K562 (cell line): ENCODE results near the gene SLC19A3. TPM values are rescaled to one million over a fixed set of nuclear protein-coding genes. Genes with fewer than 3 reads are reported as not detected.

Experiments
- ARID4B ChIP-seq: sonication (generic); formaldehyde crosslinking; IDR thresholded peaks from 2 replicates; pipeline ENCODE4 v1.8.0; 2022; ENCODE audit warnings: mild to moderate bottlenecking, missing genetic modification reagents
- KAT8 ChIP-seq: fragments of 450-650 bp; IDR thresholded peaks from 2 replicates; pipeline ENCODE4 v1.6.1; 2016; ENCODE audit warnings: low read depth, mild to moderate bottlenecking
- MAZ ChIP-seq, 2 experiments: fragments of 450-650 bp in 1 of 2; sonication (generic) in 1 of 2; formaldehyde crosslinking; IDR thresholded peaks in 1 of 2; conservative IDR thresholded peaks in 1 of 2; 2 replicates each; pipeline versions ENCODE4 v1.4.0 to v1.5.0; 2020; ENCODE audit warnings: mild to moderate bottlenecking in 1 of 2, missing genetic modification reagents in 1 of 2
- PTRF ChIP-seq: fragments of 450-650 bp; IDR thresholded peaks from 2 replicates; pipeline ENCODE4 v1.6.1; 2016; ENCODE audit warnings: mild to moderate bottlenecking, missing genetic modification characterization, missing compliant biosample characterization
- TSC22D4 ChIP-seq: fragments of 450-650 bp; IDR thresholded peaks from 2 replicates; pipeline ENCODE4 v1.6.1; 2016; ENCODE audit warnings: missing genetic modification characterization, missing biosample characterization, control low read depth
- ZNF583 ChIP-seq: fragments of 250-450 bp; sonication (Bioruptor Pico); IDR thresholded peaks from 2 replicates; pipeline ENCODE4 v1.4.0; 2020
- ZNF707 ChIP-seq: fragments of 250-450 bp; sonication (Bioruptor Pico); conservative IDR thresholded peaks from 2 replicates; pipeline ENCODE4 v1.8.0; 2022; ENCODE audit warnings: inconsistent platforms, mild to moderate bottlenecking, moderate library complexity
- polyA plus RNA-seq, 8 experiments: library from polyadenylated mRNA; depleted of rRNA in 4 of 8; stranded (reverse) in 5 of 8; unstranded in 3 of 8; fragments of >200 nt; fragmentation: Nextera tagmentation in 2 of 8; fragmentation: Illumina TruSeq in 1 of 8; extraction: Ambion mirVana in 2 of 8; extraction: Trizol in 1 of 8; gene quantifications; 2 replicates each; pipeline versions ENCODE4 v1.2.1 to v1.2.3, GENCODE V29; 2011 to 2014; ENCODE audit warnings: inconsistent platforms in 1 of 8, missing spikeins in 1 of 8
- total RNA-seq, 7 experiments: library from RNA; depleted of rRNA in 6 of 7; stranded (reverse); fragments of >200 nt in 6 of 7; fragmentation: Illumina TruSeq in 2 of 7; extraction: Trizol in 2 of 7; gene quantifications; 2 replicates each; pipeline versions ENCODE4 v1.2.1 to v1.2.3, GENCODE V29; 2011 to 2021; ENCODE audit warnings: low replicate concordance in 1 of 7

SLC19A3 gene
- total and polyA plus RNA-seq, 9 of the 15 experiments (the other 6 are each of a cell fraction or from before 2014, with no cell fraction given) = not detected

GRCh38 chr2:227653419-227653818, 64.4 kb downstream of the SLC19A3 start (continued):
- no peak for TF ChIP-seq ZNF583 (CRISPR knock-in tag)
- TF ChIP-seq PTRF (tag) = no peak
- no peak for TF ChIP-seq TSC22D4 (tag)
- TF ChIP-seq MAZ (CRISPR knock-in tag; conservative IDR thresholded peaks at IDR 0.05 in 1 of 2, IDR thresholded peaks at IDR 0.05 in 1 of 2) = no peak
- TF ChIP-seq ARID4B (CRISPR knock-in tag) = no peak
- no peak for TF ChIP-seq ZNF707 (CRISPR knock-in tag)
- TF ChIP-seq KAT8 = no peak
